ENCODE results near the gene SLC6A17.

SLC6A17 gene

GRCh38 chr1:110135246-110135645 is 15.0 kb upstream of the SLC6A17 start:
- H3K4me3 ChIP-seq (ENCODE audit: low read depth, low read length): no peak overlapping the region
- no peak for TF ChIP-seq CTCF (IDR thresholded peaks at IDR 0.05; ENCODE audit: borderline replicate concordance, insufficient read depth, low read depth, low read length)

- no peak for TF ChIP-seq CTCF (IDR thresholded peaks at IDR 0.05; ENCODE audit: borderline replicate concordance, insufficient read depth, low read depth, low read length)
- no peak overlapping the region for H3K4me3 ChIP-seq (ENCODE audit: low read depth, low read length)
Measured at GRCh38 chr1:110135666-110136065, 14.6 kb upstream of the SLC6A17 start.

GRCh38 chr1:110136911-110137310 is 13.4 kb upstream of the SLC6A17 start:
- no peak overlapping the region for H3K4me3 ChIP-seq (ENCODE audit: low read depth, low read length)

GRCh38 chr1:110138956-110139355 is 11.3 kb upstream of the SLC6A17 start:
- no peak for TF ChIP-seq CTCF (IDR thresholded peaks at IDR 0.05; ENCODE audit: borderline replicate concordance, insufficient read depth, low read depth, low read length)
- H3K4me3 ChIP-seq (ENCODE audit: low read depth, low read length): no peak overlapping the region

More at GRCh38 chr1:110136911-110137310, 13.4 kb upstream of the SLC6A17 start:
- no peak for TF ChIP-seq CTCF (IDR thresholded peaks at IDR 0.05; ENCODE audit: borderline replicate concordance, insufficient read depth, low read depth, low read length)

- TF ChIP-seq CTCF (IDR thresholded peaks at IDR 0.05; ENCODE audit: borderline replicate concordance, insufficient read depth, low read depth, low read length): no peak
- H3K4me3 ChIP-seq (ENCODE audit: low read depth, low read length): no peak overlapping the region
Measured at GRCh38 chr1:110144366-110144765, 5.9 kb upstream of the SLC6A17 start.

- 0 out of 2 replicates have a peak, but pooled peaks have one; percentile 26 for TF ChIP-seq CTCF (IDR thresholded peaks at IDR 0.05; ENCODE audit: borderline replicate concordance, insufficient read depth, low read depth, low read length)
- no peak overlapping the region for H3K4me3 ChIP-seq (ENCODE audit: low read depth, low read length)
Measured at GRCh38 chr1:110148961-110149360, 1.3 kb upstream of the SLC6A17 start.

GRCh38 chr1:110151175-110151669 is 928 bp downstream of the SLC6A17 start:
- no peak overlapping the region for H3K4me3 ChIP-seq (ENCODE audit: low read depth, low read length)
- no peak for TF ChIP-seq CTCF (IDR thresholded peaks at IDR 0.05; ENCODE audit: borderline replicate concordance, insufficient read depth, low read depth, low read length)
